GM12801 (cell line): ENCODE results near the gene NFILZ.

Experiments
- TF ChIP-seq, protein P1 (sequence below): IDR thresholded peaks from one replicate; pipeline ENCODE4 v1.5.1; 2011; ENCODE audit warnings: control low read depth; ENCODE audit not compliant: insufficient read length; ENCODE audit errors: extremely low read depth

NFILZ gene

DNA sequence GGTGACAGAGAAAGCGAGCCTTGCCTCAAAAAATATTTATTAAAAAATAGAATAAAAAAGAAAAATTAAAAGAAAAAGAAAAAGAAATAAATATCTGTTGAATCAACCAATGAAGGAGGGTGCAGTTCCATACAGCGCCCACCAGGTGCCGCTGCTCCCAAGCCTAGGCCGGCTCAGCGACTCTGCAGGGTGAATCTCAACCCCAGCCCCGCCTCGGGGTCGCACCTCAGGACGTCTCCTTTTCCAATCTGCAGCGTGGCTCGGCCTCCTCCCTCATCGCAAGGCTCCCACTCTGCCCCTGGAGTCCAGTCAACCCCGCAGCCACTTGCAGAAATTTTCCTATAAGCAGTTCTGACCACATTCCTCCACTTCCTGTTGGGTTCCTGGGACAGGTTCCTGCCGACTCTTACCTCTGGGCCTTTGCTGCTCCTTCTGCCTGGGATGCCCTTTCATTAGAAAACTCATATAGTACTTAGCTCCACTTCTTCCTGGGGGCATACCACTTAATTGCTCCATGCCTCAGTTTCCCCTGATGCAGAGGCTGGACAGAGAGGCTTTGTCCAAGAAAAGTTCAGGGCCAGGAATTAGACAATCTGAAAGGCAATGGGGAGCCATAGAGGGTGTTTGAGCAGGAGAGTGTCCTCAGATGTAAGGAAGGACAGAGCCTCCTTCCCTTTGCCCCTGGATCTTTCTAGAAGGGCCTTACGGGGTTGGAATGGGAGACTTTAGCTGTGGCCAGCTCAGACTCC lies 24.3 kb downstream of the NFILZ start:
- TF ChIP-seq, protein P1, sequence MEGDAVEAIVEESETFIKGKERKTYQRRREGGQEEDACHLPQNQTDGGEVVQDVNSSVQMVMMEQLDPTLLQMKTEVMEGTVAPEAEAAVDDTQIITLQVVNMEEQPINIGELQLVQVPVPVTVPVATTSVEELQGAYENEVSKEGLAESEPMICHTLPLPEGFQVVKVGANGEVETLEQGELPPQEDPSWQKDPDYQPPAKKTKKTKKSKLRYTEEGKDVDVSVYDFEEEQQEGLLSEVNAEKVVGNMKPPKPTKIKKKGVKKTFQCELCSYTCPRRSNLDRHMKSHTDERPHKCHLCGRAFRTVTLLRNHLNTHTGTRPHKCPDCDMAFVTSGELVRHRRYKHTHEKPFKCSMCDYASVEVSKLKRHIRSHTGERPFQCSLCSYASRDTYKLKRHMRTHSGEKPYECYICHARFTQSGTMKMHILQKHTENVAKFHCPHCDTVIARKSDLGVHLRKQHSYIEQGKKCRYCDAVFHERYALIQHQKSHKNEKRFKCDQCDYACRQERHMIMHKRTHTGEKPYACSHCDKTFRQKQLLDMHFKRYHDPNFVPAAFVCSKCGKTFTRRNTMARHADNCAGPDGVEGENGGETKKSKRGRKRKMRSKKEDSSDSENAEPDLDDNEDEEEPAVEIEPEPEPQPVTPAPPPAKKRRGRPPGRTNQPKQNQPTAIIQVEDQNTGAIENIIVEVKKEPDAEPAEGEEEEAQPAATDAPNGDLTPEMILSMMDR = no peak

DNA sequence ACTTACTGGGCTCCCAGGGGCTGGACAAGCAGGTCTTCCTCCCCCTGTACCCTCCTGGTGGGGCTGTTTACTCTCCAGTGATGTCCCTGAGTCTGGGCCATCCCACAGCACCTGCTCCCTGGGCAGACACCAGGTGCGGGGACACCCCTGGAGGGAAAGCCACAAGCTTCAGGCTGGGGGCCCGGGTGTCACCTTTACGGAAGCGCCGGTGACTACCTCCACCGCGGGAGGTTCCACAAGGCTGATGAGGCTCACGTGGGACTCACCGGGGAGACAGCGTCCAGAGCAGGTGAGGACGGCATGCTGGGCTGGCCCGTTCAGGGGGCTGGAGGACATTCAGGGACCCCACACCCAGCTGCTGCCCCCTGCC lies 24.9 kb downstream of the NFILZ start:
- TF ChIP-seq, protein P1 = no peak

DNA sequence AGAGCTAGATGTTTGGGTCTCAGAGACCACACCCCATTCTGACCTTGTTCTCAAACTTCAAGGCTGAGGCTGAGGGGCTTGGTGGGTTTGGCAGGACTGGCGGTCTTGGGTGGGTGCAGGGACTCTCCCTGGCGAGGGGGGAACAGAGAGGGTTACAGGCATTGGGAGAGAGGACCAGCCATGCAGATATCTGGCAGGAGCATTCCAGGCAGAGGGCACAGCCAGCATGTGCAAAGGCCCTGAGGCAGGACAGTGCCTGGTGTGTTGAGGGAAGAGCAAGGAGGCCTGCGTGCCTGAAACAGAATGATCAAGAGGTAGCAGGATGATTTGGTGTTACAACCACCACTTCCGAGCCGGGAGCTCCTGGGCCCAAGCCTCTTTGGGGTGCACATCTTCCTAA lies 27.4 kb downstream of the NFILZ start:
- TF ChIP-seq, protein P1 = no peak

DNA sequence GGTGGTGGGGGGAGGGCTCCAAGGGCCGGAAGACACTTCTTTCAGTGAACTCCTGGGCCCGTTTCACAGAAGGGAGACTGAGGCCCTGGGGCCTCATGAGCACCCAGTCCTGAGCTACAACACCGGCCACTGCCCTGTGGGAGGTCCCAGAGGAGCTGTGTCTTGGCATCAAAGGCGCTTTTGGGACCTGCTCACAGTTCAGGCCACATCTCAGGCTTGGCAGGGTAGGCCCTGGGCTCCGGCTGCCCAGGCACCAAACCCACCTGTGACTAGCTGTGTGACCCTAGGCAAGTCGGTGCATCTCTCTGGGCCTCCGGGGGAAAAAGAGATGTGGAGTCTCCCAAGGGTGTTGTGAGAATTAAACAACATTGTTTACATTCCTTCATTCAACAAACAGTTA lies 29.5 kb downstream of the NFILZ start:
- TF ChIP-seq, protein P1 = no peak

DNA sequence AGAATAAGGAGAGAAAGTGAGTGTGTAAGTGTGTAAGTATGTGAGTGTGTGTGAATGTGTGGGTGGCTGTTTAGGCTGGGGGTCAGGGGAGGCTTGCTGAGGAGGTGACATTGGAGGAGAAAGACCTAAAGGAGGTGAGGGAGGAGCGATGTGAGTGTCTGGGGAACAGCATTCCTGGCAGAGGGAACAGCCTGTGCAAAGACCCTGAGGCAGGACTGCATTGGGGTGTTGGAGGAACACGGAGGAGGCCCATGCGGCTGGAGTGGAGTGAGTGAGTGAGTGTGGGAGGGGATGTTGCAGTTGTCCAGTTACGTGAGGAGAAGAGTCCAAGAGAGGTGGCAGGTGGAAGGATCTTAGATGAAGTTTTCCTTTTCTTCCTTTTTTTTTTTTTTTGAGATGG lies 31.8 kb downstream of the NFILZ start:
- TF ChIP-seq, protein P1 = no peak

DNA sequence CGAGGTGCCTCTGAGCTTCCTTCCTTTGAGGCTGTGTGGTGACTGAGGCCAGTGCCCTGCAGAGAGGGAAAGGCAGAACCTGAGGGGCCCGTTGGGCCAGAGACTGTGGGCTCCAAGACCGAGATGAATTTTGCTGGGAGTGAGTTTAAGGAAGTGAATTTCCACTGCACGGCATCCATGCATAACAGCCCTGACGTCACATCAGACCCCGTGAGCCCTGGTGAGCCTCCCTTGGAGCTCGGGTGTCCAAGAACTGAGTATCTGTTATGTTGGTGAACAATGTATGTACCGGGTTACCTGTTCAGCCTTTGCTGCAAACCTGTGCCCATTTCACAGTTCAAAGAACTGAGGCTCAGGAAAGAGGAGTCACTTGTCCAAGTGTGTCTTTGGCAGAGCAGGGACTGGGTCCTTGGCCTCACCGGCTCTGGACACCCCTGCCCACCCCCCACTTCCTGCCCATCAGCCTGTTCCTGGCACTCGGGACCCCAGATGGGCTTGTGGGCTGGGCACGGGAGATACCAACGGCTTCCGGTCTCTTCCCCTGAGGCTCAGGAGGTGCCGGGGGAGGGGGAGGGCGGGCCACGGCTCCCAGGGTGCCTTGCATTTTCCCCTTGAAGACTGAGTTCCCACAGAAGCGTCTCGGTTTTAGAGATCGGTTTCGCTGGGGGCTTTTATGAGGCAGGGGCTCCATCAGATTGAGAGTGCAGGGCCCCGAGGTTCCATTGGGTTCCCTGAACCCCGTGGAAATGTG lies 33.7 kb downstream of the NFILZ start:
- TF ChIP-seq, protein P1 = no peak

DNA sequence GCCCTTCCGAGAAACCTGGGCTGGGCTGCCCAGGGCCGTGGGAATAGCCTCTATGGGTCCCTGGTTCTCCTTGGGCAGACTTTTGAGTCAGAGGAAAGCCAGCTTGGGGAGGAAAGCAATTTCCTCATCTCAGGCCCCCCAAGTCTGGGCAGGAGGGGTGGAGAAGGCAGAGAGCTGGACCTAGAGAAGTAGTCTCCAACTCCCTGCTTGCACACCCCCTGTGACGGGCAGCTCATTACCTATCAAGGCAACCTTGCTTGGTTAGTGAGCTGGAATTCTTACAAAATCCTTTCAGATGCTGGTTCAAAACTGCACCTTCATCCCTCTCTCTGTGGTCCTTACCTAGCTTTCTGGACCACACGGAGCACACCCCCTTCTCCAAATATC lies 34.2 kb downstream of the NFILZ start:
- TF ChIP-seq, protein P1 = no peak
